ENCODE results near the gene KIF6. TPM values are rescaled to one million over a fixed set of nuclear protein-coding genes. Genes with fewer than 3 reads are reported as not detected.

KIF6 gene
- total RNA-seq, 1 donor from 2014 or later, result 2.9 TPM

- H3K36me3 Mint-ChIP-seq (ENCODE audit: insufficient read depth), result no peaks in the 10 kb centered on the region
- no peaks in the 10 kb centered on the region for H3K9me3 Mint-ChIP-seq (ENCODE audit: low read depth)
- H3K27ac Mint-ChIP-seq, result no peak overlapping the region
- no peak for DNase-seq (ENCODE audit: low spot score, unreplicated experiment)
- no peaks in the 10 kb centered on the region for H3K4me1 Mint-ChIP-seq (ENCODE audit: low read depth)
- peaks cover 41% of the 10 kb centered on the region for H3K27me3 Mint-ChIP-seq
- peak; percentile 43 for TF ChIP-seq CTCF (IDR thresholded peaks at IDR 0.05; ENCODE audit: unreplicated experiment)
- H3K4me3 Mint-ChIP-seq (ENCODE audit: low read depth), result no peak overlapping the region
Measured at GRCh38 chr6:39301606-39302005, 423.6 kb downstream of the KIF6 start.

- DNase-seq (ENCODE audit: low spot score, unreplicated experiment), result no peak
- TF ChIP-seq CTCF (IDR thresholded peaks at IDR 0.05; ENCODE audit: unreplicated experiment), result no peak
- Mint-ChIP-seq H3K27me3 (peaks cover 35% of the 10 kb centered on the region), H3K27ac (no peak overlapping the region), H3K4me3 (ENCODE audit: low read depth) (no peak overlapping the region), H3K4me1 (ENCODE audit: low read depth) (no peaks in the 10 kb centered on the region), H3K9me3 (ENCODE audit: low read depth) (no peaks in the 10 kb centered on the region), H3K36me3 (ENCODE audit: insufficient read depth) (no peaks in the 10 kb centered on the region)
Measured at GRCh38 chr6:39300739-39301138, 424.5 kb downstream of the KIF6 start.

- no peaks in the 10 kb centered on the region for H3K9me3 Mint-ChIP-seq (ENCODE audit: low read depth)
- no peak for TF ChIP-seq CTCF (IDR thresholded peaks at IDR 0.05; ENCODE audit: unreplicated experiment)
- no peak overlapping the region for H3K27ac Mint-ChIP-seq
- DNase-seq (ENCODE audit: low spot score, unreplicated experiment), result no peak
- H3K36me3 Mint-ChIP-seq (ENCODE audit: insufficient read depth), result no peaks in the 10 kb centered on the region
- H3K27me3 Mint-ChIP-seq, result peaks cover 30% of the 10 kb centered on the region
- no peaks in the 10 kb centered on the region for H3K4me1 Mint-ChIP-seq (ENCODE audit: low read depth)
- H3K4me3 Mint-ChIP-seq (ENCODE audit: low read depth), result no peak overlapping the region
Measured at GRCh38 chr6:39298061-39298460, 427.1 kb downstream of the KIF6 start.

GRCh38 chr6:39296745-39297640 lies 428.2 kb downstream of the KIF6 start:
- peak overlapping the region; percentile 8 for H3K27ac Mint-ChIP-seq
- H3K27me3 Mint-ChIP-seq, result peaks cover 31% of the 10 kb centered on the region

GRCh38 chr6:39295611-39296011 lies 429.6 kb downstream of the KIF6 start:
- no peak for DNase-seq (ENCODE audit: low spot score, unreplicated experiment)
- Mint-ChIP-seq H3K27ac (no peak overlapping the region), H3K9me3 (ENCODE audit: low read depth) (no peaks in the 10 kb centered on the region), H3K4me1 (ENCODE audit: low read depth) (no peaks in the 10 kb centered on the region), H3K27me3 (peaks cover 23% of the 10 kb centered on the region), H3K36me3 (ENCODE audit: insufficient read depth) (no peaks in the 10 kb centered on the region), H3K4me3 (ENCODE audit: low read depth) (no peak overlapping the region)
- no peak for TF ChIP-seq CTCF (IDR thresholded peaks at IDR 0.05; ENCODE audit: unreplicated experiment)

More at GRCh38 chr6:39296745-39297640, 428.2 kb downstream of the KIF6 start:
- TF ChIP-seq CTCF (IDR thresholded peaks at IDR 0.05; ENCODE audit: unreplicated experiment), result no peak
- no peaks in the 10 kb centered on the region for H3K9me3 Mint-ChIP-seq (ENCODE audit: low read depth)
- H3K4me3 Mint-ChIP-seq (ENCODE audit: low read depth), result no peak overlapping the region
- no peak for DNase-seq (ENCODE audit: low spot score, unreplicated experiment)
- H3K36me3 Mint-ChIP-seq (ENCODE audit: insufficient read depth), result no peaks in the 10 kb centered on the region
- no peaks in the 10 kb centered on the region for H3K4me1 Mint-ChIP-seq (ENCODE audit: low read depth)

Measured in progenitor cell of endocrine pancreas (in vitro differentiated cells).